ENCODE data around the gene SCAMP4.

DNA sequence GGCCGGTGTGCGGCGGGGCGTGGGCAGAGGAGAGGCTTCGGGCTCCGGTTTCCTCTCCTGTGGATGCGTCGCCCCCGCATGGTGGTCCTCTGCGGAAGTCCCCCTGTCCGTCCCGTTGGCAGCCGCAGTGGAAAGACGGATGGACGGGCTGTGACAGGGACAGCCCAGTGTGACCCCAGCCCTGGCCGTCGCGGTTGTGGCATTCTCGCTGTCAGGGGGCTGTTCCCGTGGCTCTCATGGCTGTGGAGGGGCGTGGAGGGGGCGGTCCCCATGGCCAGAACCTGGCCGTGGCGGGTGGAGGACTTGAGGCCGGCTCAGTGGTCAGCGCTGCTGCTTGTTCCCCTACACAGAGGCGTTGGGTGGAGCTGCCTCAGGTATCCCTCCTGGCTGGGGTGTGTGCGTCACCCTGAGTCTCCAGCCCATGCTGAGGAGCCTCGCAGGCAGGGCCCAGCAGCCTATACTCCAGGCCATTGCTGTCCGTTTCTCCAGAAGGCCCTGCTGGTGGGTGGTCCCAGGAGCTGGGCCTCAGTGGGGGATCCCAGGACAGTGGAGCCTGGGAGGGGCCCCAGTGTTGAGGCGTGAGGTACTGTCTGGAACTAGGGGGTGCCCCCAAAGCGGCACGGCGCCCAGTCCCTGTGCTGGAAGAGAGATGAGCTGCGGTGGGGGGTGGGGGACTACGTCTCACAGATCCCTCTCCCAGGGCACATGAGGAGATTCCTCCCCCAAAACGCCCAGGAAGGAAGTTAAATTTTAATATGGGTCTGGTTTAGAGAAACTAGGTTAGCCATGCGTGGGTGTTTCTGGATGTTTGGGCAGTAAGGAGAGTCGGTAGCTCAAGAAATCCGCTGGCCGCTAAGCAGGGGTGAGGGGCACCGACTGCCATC lies 56.0 kb downstream of the SCAMP4 start:
- TF ChIP-seq, protein P1, sequence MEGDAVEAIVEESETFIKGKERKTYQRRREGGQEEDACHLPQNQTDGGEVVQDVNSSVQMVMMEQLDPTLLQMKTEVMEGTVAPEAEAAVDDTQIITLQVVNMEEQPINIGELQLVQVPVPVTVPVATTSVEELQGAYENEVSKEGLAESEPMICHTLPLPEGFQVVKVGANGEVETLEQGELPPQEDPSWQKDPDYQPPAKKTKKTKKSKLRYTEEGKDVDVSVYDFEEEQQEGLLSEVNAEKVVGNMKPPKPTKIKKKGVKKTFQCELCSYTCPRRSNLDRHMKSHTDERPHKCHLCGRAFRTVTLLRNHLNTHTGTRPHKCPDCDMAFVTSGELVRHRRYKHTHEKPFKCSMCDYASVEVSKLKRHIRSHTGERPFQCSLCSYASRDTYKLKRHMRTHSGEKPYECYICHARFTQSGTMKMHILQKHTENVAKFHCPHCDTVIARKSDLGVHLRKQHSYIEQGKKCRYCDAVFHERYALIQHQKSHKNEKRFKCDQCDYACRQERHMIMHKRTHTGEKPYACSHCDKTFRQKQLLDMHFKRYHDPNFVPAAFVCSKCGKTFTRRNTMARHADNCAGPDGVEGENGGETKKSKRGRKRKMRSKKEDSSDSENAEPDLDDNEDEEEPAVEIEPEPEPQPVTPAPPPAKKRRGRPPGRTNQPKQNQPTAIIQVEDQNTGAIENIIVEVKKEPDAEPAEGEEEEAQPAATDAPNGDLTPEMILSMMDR (IDR thresholded peaks at IDR 0.05) = no peak
- TF ChIP-seq POLR2A (IDR thresholded peaks at IDR 0.05; ENCODE audit: low read depth) (no peak), POLR2AphosphoS5 (IDR thresholded peaks at IDR 0.05) (no peak), EP300 (IDR thresholded peaks at IDR 0.05) (no peak)

Data from esophagus muscularis mucosa (tissue), 4 donors.